Neuron (in vitro differentiated cells): Measurements from ENCODE around the gene C17orf78.
"Not testable (repeated sequence)": the region's sequence is repeated elsewhere in the genome, so short reads cannot be mapped to it uniquely, and the experiment has no call there.

Experiments
- H2AFZ ChIP-seq: one replicate; pipeline ENCODE4 v1.6.1; 2013; ENCODE audit warnings: low read depth, mild to moderate bottlenecking, inconsistent platforms, low read length, moderate library complexity
- H3K27me3 ChIP-seq: one replicate; pipeline ENCODE4 v1.6.1; 2013; ENCODE audit warnings: low read length; ENCODE audit not compliant: insufficient read depth
- H3K36me3 ChIP-seq: one replicate; pipeline ENCODE4 v1.6.1; 2013; ENCODE audit warnings: low read length; ENCODE audit not compliant: insufficient read depth
- H3K4me1 ChIP-seq: one replicate; pipeline ENCODE4 v1.6.1; 2013; ENCODE audit warnings: low read length; ENCODE audit not compliant: insufficient read depth
- H3K4me3 ChIP-seq: 2 replicates; pipeline ENCODE4 v1.5.1; 2013; ENCODE audit warnings: mild to moderate bottlenecking, low read length, moderate library complexity
- H3K9me3 ChIP-seq: one replicate; pipeline ENCODE4 v1.6.1; 2013; ENCODE audit warnings: low read length

C17orf78 gene

DNA sequence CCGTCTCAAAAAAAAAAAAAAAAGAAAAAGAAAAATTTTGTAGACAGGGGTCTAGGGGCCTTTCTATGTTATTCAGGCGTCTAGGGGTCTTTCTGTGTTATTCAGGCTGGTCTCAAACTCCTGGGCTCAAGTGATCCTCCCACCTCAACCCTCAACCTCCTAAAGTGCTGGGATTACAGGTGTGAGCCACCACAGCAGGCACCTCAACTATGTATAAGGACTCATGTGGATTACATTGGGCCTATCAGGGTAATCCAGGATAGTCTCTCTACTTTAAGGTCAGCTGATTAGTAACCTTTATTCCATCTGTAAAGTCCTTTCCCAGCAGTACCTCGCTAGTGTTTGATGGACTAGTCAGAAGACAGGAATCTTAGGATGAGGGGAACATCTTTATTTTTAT, 53.3 kb downstream of the C17orf78 start:
- Histone ChIP-seq H3K4me1 (no peaks in the 10 kb centered on the region), H3K36me3 (peaks cover 55% of the 10 kb centered on the region)

DNA sequence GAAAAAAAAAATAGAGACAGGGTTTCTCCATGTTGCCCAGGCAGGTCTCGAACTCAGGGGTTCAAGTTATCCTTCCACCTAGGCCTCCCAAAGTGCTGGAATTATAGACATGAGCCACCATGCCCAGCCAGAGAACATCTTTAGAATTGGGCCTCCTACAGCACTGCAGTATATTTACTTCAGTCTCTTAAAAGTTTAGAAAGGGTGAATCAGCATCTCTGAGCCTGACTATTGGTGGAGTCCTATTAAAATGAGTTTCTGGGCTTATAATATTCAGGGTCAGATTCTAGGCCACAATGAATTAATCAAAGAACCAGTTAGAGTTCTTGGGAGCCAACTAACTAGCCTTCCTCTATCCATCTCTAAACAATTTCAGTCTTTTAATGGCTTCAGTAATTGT, 53.7 kb downstream of the C17orf78 start:
- no peaks in the 10 kb centered on the region for H3K4me1 ChIP-seq
- H3K9me3 ChIP-seq: no peaks in the 10 kb centered on the region
- H3K36me3 ChIP-seq: peaks cover 53% of the 10 kb centered on the region
- no peak overlapping the region for H2AFZ ChIP-seq
- H3K27me3 ChIP-seq: no peaks in the 10 kb centered on the region
- no peak overlapping the region for H3K4me3 ChIP-seq

More for the DNA sequence above, 53.3 kb downstream of the C17orf78 start:
- H3K4me3 ChIP-seq: no peak overlapping the region
- H3K27me3 ChIP-seq: no peaks in the 10 kb centered on the region
- no peaks in the 10 kb centered on the region for H3K9me3 ChIP-seq
- no peak overlapping the region for H2AFZ ChIP-seq

DNA sequence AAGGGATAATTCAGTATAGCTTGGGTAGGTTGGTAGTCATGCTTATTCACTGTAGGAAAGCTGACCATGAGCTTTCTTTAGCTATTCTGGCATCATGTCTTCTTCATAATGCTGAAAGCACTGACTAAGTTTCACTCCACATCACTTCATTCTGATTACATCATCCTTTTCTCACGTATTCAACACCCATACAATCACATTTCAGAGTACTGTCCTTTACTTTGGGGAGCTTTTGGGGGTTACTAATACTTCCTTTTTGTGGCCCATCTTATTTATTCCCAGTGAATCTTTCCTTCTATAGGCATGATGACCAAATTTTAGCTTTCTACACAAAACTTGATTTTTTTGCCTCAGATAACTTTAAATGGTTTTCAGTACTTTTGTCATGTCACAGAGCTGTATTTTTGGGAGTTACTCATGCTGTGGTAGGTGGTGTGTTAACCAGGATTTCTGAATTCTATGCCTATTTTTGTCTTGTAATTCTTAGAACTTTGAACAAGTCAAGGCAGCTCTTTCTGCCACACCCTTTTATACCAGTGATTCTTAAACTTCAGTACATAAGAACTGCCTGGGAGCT, 54.4 kb downstream of the C17orf78 start:
- no peak overlapping the region for H2AFZ ChIP-seq
- no peak overlapping the region for H3K4me3 ChIP-seq
- no peaks in the 10 kb centered on the region for H3K4me1 ChIP-seq
- no peaks in the 10 kb centered on the region for H3K27me3 ChIP-seq
- no peaks in the 10 kb centered on the region for H3K9me3 ChIP-seq
- H3K36me3 ChIP-seq: peaks cover 51% of the 10 kb centered on the region

DNA sequence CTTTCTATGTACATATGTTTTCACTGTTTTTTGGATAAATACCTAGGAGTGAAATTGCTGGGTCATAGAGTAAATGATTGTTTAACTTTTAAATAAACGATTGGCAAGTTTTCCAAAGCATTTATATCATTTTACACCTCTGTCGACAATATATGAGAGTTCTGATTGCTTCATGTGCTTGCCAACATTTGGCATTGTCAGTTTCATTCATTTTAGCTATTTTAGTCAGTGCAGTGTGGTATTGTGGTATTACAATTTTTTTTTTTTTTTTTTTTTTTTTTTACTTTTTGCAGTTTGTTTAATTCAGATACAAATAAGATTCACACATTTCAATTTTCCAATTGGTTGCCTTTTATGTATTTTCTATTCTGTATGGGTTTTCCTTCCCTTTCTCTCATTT, 56.9 kb downstream of the C17orf78 start:
- Histone ChIP-seq H3K36me3 (peaks cover 30% of the 10 kb centered on the region), H3K4me3 (no peak overlapping the region), H3K4me1 (no peaks in the 10 kb centered on the region), H3K27me3 (no peaks in the 10 kb centered on the region), H2AFZ (no peak overlapping the region), H3K9me3 (no peaks in the 10 kb centered on the region)

DNA sequence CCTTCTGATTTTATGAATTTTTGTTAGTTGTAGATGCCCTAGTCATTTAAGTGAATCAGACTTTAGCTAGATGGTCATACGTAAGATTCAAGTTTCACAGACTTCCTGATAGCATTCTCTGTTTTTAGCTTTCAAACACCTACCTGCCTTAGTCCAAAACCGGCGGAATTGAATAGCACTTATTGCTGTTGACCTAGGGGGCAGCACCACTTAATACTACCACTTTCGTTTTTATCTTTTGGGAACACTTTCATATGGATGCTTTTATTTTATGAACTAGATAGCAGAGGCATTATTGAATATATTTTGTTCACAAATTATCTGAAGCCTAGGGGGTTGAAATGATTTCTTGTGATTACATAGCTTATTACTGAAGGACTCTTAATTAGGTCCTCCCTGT, 62.4 kb downstream of the C17orf78 start:
- H3K27me3 ChIP-seq: no peaks in the 10 kb centered on the region
- peaks cover 55% of the 10 kb centered on the region for H3K36me3 ChIP-seq
- H3K4me3 ChIP-seq: no peak overlapping the region
- no peaks in the 10 kb centered on the region for H3K4me1 ChIP-seq
- H2AFZ ChIP-seq: no peak overlapping the region
- no peaks in the 10 kb centered on the region for H3K9me3 ChIP-seq

DNA sequence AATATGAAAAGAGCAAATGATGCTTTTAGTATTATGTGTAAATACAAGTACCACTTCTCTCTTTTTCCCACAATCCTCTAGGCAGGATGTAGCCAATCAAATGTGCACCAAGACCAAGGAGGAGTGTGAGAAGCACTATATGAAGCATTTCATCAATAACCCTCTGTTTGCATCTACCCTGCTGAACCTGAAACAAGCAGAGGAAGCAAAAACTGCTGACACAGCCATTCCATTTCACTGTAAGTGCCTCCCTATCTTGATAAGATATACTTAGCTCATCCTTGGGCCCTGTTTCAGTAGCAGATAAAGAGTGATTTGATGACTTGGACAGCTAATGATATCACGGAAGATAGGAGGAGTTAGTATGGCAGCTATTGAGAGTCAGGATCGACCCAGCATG, 64.6 kb downstream of the C17orf78 start:
- no peaks in the 10 kb centered on the region for H3K4me1 ChIP-seq
- H3K9me3 ChIP-seq: no peaks in the 10 kb centered on the region
- peaks cover 64% of the 10 kb centered on the region for H3K36me3 ChIP-seq
- H3K27me3 ChIP-seq: no peaks in the 10 kb centered on the region
- no peak overlapping the region for H2AFZ ChIP-seq
- H3K4me3 ChIP-seq: no peak overlapping the region

DNA sequence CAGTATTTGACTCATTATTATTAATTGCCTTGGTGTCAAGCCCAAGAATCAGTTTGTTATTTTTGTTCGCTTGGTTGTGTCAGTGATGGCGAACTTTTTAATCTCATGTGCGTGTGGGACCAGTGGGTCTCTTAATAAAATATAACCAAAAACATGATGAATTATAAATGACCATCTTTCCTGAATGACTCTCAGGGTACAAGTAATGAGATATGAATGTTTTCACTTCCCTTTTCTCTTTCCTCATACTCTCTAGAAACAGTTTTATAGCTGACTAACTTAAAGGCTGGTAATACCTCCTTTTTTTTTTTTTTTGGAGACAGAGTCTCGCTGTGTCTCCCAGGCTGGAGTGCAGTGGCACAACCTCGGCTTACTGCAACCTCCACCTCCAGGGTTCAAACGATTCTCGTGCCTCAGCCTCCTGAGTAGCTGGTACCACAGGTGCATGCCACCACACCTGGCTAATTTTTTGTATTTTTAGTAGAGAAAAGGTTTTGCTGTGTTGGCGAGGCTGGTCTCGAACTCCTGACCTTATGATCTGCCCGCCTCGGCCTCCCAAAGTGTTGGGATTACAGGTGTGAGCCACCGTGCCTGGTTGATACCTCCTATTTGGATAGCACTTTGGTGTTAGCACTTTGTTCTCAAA, 65.7 kb downstream of the C17orf78 start:
- peaks cover 66% of the 10 kb centered on the region for H3K36me3 ChIP-seq
- not testable (repeated sequence) for H3K4me3 ChIP-seq, H3K27me3 ChIP-seq, H3K9me3 ChIP-seq, H3K4me1 ChIP-seq, H2AFZ ChIP-seq
